Ovary (tissue), 10 donors: ENCODE measurements around the gene RTCB. TPM values are rescaled to one million over a fixed set of nuclear protein-coding genes. Genes with fewer than 3 reads are reported as not detected.

ENCODE experiments used
- DNase-seq, 5 donors: peaks; one replicate each; pipeline ENCODE4 v3.0.0-alpha.2; 2019 to 2020
- H3K27ac ChIP-seq, 2 donors: fragments of 200-600 bp; one replicate each; pipeline versions ENCODE4 v1.5.1 to v1.8.0; 2019 to 2022
- H3K27me3 ChIP-seq: fragments of 200-600 bp; one replicate; pipeline ENCODE4 v1.8.0; 2022
- H3K36me3 ChIP-seq: fragments of 200-600 bp; sonication (generic); one replicate; pipeline ENCODE4 v1.5.1; 2019
- H3K4me1 ChIP-seq: one replicate; pipeline ENCODE4 v1.8.1; 2013; ENCODE audit warnings: mild to moderate bottlenecking, moderate library complexity; ENCODE audit not compliant: insufficient read depth
- H3K4me3 ChIP-seq: fragments of 200-600 bp; sonication (generic); one replicate; pipeline ENCODE4 v1.5.1; 2017
- H3K9me3 ChIP-seq, 2 donors: fragments of 200-600 bp in 1 of 2; sonication (generic) in 1 of 2; one replicate each; pipeline versions ENCODE4 v1.5.1 to v1.8.1; 2013 to 2019; ENCODE audit warnings: mild to moderate bottlenecking in 1 of 2, moderate library complexity in 1 of 2
- EP300 ChIP-seq: sonication (generic); formaldehyde crosslinking; IDR thresholded peaks from one replicate; pipeline ENCODE4 v1.6.1; 2017; ENCODE audit warnings: antibody characterized with exemption
- POLR2A ChIP-seq: fragments of 450-650 bp; IDR thresholded peaks from one replicate; pipeline ENCODE4 v1.6.1; 2017; ENCODE audit warnings: antibody characterized with exemption, mild to moderate bottlenecking, moderate library complexity
- WGBS, 3 donors: extraction: QIAGEN DNeasy Blood & Tissue Kit in 1 of 3; methylation state at CpG; one replicate each; pipeline versions ENCODE4 v1.1.5 to v1.1.7; 2013 to 2017; 5-methylcytosine and 5-hydroxymethylcytosine counted together
- intact Hi-C, 4 donors: fragments of 100-400 bp; cut with DNase I; formaldehyde crosslinking; loops; one replicate each; pipeline versions ENCODE4 v1.11.0 to v1.15.1; 2022 to 2023
- long read RNA-seq, 3 donors: library from polyadenylated mRNA in 2 of 3; unstranded in 2 of 3; transcript quantifications; one replicate each; pipeline ENCODE4 v2.0.0 and lab custom pipeline, GENCODE V29; 2021 to 2026
- polyA plus RNA-seq, 2 donors: library from polyadenylated mRNA; stranded (reverse); fragments of 200-250 nt in 1 of 2; fragments of 350-450 nt in 1 of 2; fragmentation: Illumina TruSeq in 1 of 2; extraction: RNeasy Lipid Tissue Mini Kit (QIAGEN cat#74804) in 1 of 2; gene quantifications; one replicate each; pipeline ENCODE4 v1.2.3, GENCODE V29; 2013 to 2014
- total RNA-seq, 7 donors: library from RNA; depleted of rRNA in 2 of 7; stranded (reverse); fragments of >200 nt in 2 of 7; fragmentation: NEBNext Ultra II Directional in 3 of 7; extraction: Animal tissue kit (Norgen Biotek cat#: 25700) in 3 of 7; gene quantifications; one replicate each; pipeline versions ENCODE4 v1.1.0 to v1.2.4, GENCODE V29; 2016 to 2023
- TF ChIP-seq, protein P1 (sequence below), 3 donors: fragments of 450-650 bp in 2 of 3; fragments of 200-600 bp in 1 of 3; IDR thresholded peaks; one replicate each; pipeline versions ENCODE4 v1.5.1 to v1.8.0; 2016 to 2022; ENCODE audit warnings: antibody characterized with exemption in 3 of 3, mild to moderate bottlenecking in 1 of 3
- donor health status: DM: no; HTN: no; CAD: no; lungs with moderate emphysema.
- donor health status: DM: no; HTN: no; CAD: no.
- donor health status: Bipolar disorder and iron deficiency.
- donor health status: DM: yes; HTN: yes; CAD: no.
- donor health status: DM: no; HTN: no; CAD: no.
- donor health status: DM: yes; HTN: yes; CAD: no.

The RTCB gene
- total RNA-seq (10 to 100 TPM; 42.9 to 68.3 (median 63.6) TPM), polyA plus RNA-seq (10 to 100 TPM; 54.6 to 92.6 TPM)
- long read RNA-seq, donor 1, transcript RTCB-201 (12 exons, 2,027 nt), result major isoform, 1,274 of 1,386 reads
- long read RNA-seq, donor 1, transcript RTCB-205 (5 exons, 767 nt), result minor isoform, 8 of 1,386 reads
- long read RNA-seq, donor 1, partial matches to known transcripts, result 35 of 1,386 reads
- long read RNA-seq, donor 1, other reads (novel, unspliced or antisense), result 68 of 1,386 reads
- long read RNA-seq, donor 2, transcript RTCB-201 (12 exons, 2,027 nt), result major isoform, 56 of 72 reads
- long read RNA-seq, donor 2, partial matches to known transcripts, result 11 of 72 reads
- long read RNA-seq, donor 2, other reads (novel, unspliced or antisense), result 0 of 72 reads
- long read RNA-seq, donor 3, transcript RTCB-201 (12 exons, 2,027 nt), result major isoform, 245 of 259 reads
- long read RNA-seq, donor 3, partial matches to known transcripts, result 2 of 259 reads
- long read RNA-seq, donor 3, other reads (novel, unspliced or antisense), result 11 of 259 reads

DNA sequence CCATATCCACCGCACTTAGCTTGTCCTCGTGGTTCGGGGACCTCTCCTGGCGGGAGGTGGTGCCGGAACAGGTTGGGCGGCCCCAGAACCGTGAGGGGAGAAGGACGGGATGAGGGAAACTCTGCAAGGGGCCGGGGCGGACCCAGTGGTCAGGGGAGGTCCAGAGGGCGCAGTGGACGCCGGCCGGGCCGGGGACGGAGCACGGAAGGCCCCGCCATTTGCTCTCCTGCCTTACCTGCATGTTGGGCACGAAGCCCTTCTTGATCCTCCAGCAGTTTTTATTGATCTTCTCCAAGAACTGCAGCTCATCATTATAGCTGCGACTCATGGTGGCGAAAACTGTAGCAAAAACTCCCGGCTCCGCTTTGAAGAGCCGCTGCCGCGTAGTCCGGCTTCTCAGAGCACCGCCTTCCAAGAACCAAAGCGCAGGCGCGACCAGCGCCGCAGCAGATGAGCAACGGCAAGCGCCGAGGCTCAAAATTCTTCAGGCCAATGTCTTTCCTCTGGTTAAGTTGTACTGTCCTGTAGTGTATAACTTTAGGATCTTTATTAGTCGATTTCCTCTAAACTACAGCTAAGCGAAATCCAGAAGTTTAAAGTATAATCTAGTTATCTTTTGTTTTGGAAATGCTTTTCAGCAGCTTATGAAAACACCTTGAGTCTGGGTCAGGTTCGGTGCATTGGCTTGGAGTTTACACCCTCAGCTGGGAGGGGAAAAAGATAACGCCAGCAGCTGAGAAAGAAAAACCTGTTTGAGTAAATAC is at the start of gene RTCB:
TSS of gene RTCB (minus strand) at position 419 of the 764 bp plus-strand sequence. CDS start at position 328, 91 bp downstream.
- Histone ChIP-seq H3K36me3 (no peaks in the 10 kb centered on the region), H3K27ac (peak within 1 kb of the TSS in 1 of 2 donors; percentile 3), H3K9me3 (no peaks in the 10 kb centered on the region), H3K4me1 (peaks cover 6% of the 10 kb centered on the region), H3K27me3 (no peaks in the 10 kb centered on the region), H3K4me3 (peak within 1 kb of the TSS; percentile 98)
- 1% methylated on average over 40 of the region's 40 CpGs for WGBS, 3 donors
- intact Hi-C loops, result no loop called here
- TF ChIP-seq, protein P1, sequence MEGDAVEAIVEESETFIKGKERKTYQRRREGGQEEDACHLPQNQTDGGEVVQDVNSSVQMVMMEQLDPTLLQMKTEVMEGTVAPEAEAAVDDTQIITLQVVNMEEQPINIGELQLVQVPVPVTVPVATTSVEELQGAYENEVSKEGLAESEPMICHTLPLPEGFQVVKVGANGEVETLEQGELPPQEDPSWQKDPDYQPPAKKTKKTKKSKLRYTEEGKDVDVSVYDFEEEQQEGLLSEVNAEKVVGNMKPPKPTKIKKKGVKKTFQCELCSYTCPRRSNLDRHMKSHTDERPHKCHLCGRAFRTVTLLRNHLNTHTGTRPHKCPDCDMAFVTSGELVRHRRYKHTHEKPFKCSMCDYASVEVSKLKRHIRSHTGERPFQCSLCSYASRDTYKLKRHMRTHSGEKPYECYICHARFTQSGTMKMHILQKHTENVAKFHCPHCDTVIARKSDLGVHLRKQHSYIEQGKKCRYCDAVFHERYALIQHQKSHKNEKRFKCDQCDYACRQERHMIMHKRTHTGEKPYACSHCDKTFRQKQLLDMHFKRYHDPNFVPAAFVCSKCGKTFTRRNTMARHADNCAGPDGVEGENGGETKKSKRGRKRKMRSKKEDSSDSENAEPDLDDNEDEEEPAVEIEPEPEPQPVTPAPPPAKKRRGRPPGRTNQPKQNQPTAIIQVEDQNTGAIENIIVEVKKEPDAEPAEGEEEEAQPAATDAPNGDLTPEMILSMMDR (IDR thresholded peaks at IDR 0.05), result no peak
- TF ChIP-seq POLR2A, result peak; percentile 24
- peak; percentile 90 to 95 (median 94) for DNase-seq

DNA sequence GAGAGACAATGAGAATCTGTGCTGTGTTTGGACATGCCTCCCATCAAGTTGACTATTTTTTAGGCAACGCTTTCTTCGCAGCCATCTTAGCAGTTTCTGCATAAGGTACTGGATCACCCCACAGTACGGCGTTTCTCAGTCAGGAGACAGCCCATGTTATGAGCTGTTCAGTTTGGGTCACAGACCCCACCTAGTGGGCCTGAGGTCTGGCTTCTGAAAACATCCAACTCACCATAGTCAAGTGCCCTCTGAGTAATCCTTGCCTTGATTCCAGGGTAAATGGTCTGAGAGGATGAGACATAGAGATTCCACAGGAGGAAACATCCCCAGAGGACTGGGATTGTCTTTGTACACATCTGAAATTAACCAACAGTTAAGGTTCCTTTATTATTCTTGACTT is 45.0 kb upstream of the RTCB start:
- H3K4me1 ChIP-seq, result no peaks in the 10 kb centered on the region
- TF ChIP-seq, protein P1 (IDR thresholded peaks at IDR 0.05), result no peak
- TF ChIP-seq POLR2A (no peak), EP300 (no peak)

DNA sequence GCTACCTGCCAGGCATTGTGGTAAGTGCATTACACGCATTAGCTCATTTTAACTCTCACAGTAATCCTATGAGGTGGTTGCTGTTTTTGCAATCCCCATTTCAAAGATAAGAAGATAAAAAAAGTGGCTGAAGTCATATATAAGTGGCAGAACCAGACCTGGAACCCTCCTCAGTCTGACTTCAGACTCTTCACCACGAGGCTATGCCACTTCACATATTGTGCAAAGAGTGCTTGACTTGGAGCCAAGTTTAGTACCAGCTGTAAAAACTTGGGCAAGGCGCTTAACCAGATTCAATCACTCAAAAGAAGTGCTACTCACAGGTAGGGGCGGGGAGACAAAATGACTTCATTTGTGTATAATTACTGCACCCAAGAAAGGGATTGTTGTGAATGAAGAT is 36.9 kb upstream of the RTCB start:
- Histone ChIP-seq H3K27ac (no peak overlapping the region), H3K4me1 (no peaks in the 10 kb centered on the region), H3K27me3 (no peaks in the 10 kb centered on the region), H3K4me3 (no peak overlapping the region), H3K36me3 (no peaks in the 10 kb centered on the region), H3K9me3 (no peaks in the 10 kb centered on the region)
- DNase-seq, result no peak
- TF ChIP-seq, protein P1 (IDR thresholded peaks at IDR 0.05), result no peak
- no peak for TF ChIP-seq EP300
- TF ChIP-seq POLR2A, result no peak
- WGBS, 3 donors, result 64 to 78% (median 67%) methylated on average over 4 of the region's 4 CpGs
- intact Hi-C loops, result no loop called here

More for the DNA sequence above, 45.0 kb upstream of the RTCB start:
- Histone ChIP-seq H3K9me3 (no peaks in the 10 kb centered on the region), H3K27me3 (no peaks in the 10 kb centered on the region), H3K4me3 (no peak overlapping the region), H3K36me3 (no peaks in the 10 kb centered on the region), H3K27ac (no peak overlapping the region)
- WGBS, 3 donors, result 81 to 88% (median 88%) methylated on average over 4 of the region's 4 CpGs
- no peak for DNase-seq
- intact Hi-C loops, result no loop called here

DNA sequence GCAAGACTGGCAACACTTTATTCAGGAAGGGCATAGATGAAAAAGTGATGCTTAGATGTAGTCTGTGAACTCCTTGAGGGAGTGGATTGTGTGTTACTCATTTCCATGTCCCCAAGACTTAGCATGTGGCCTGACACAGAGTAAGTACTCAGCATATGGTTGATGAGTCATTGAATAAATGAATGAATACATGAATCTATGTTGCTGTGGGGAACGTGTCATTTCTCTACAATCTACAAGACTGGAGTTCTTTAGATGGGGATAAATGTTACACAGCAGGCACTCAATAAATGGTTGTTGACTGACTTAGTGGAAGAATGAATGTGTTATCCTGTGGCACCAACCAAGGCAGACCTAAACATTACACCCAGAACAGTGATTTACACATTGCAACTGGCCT is 34.3 kb upstream of the RTCB start:
- TF ChIP-seq POLR2A (no peak), EP300 (no peak)
- TF ChIP-seq, protein P1 (IDR thresholded peaks at IDR 0.05), result no peak
- Histone ChIP-seq H3K36me3 (no peaks in the 10 kb centered on the region), H3K4me3 (no peak overlapping the region), H3K27me3 (no peaks in the 10 kb centered on the region), H3K9me3 (no peaks in the 10 kb centered on the region), H3K27ac (no peak overlapping the region), H3K4me1 (no peaks in the 10 kb centered on the region)
- WGBS, 3 donors, result 38 to 74% (median 45%) methylated on average over 1 of the region's 1 CpG
- DNase-seq, result no peak
- intact Hi-C loops, result no loop called here
